ENCODE measurements around the gene STXBP6. TPM values are rescaled to one million over a fixed set of nuclear protein-coding genes. Genes with fewer than 3 reads are reported as not detected.

The STXBP6 gene
- total and polyA plus RNA-seq, 2 of the 13 experiments (the other 11 are each of a cell fraction or from before 2014, with no cell fraction given): 35.3 to 42.8 TPM

DNA sequence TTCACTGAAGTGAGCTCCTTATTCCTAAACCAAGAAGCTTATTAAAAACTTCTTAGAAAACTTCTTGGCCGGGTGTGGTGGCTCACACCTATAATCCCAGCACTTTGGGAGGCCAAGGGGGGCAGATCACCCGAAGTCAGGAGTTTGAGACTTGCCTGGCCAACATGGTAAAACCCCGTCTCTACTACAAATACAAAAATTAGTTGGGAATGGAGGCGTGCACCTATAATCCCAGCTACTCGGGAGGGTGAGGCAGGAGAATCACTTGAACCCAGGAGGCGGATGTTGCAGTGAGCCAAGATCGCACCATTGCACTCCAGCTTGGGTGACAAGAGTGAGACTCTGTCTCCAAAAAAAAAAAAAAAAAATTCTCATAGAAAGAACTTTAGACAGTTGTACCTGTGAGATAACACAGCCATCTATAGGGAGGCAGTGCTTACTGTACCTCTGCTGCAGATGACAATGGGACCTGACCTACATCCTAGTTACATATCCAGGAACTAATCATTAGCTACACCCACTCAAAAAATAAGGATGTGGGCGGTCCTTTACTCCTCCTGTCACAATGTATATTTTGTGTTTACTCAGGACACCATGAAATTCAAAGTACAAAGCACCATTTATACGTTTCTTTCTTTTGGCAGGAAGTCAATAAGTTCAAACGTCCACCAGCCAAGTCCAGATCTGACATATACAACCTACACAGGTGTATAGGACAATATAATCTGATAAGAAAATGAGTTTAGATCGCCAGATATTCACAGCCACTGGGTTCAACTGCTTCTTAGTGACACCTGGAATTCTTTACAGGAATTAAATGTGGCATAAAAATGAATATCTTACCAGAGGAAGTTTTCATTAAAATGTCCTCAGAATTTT is 14.9 kb downstream of the STXBP6 start (continued):
- TF ChIP-seq ATF1 (CRISPR knock-in tag; IDR thresholded peaks at IDR 0.05): no peak
- TF ChIP-seq, protein P1, sequence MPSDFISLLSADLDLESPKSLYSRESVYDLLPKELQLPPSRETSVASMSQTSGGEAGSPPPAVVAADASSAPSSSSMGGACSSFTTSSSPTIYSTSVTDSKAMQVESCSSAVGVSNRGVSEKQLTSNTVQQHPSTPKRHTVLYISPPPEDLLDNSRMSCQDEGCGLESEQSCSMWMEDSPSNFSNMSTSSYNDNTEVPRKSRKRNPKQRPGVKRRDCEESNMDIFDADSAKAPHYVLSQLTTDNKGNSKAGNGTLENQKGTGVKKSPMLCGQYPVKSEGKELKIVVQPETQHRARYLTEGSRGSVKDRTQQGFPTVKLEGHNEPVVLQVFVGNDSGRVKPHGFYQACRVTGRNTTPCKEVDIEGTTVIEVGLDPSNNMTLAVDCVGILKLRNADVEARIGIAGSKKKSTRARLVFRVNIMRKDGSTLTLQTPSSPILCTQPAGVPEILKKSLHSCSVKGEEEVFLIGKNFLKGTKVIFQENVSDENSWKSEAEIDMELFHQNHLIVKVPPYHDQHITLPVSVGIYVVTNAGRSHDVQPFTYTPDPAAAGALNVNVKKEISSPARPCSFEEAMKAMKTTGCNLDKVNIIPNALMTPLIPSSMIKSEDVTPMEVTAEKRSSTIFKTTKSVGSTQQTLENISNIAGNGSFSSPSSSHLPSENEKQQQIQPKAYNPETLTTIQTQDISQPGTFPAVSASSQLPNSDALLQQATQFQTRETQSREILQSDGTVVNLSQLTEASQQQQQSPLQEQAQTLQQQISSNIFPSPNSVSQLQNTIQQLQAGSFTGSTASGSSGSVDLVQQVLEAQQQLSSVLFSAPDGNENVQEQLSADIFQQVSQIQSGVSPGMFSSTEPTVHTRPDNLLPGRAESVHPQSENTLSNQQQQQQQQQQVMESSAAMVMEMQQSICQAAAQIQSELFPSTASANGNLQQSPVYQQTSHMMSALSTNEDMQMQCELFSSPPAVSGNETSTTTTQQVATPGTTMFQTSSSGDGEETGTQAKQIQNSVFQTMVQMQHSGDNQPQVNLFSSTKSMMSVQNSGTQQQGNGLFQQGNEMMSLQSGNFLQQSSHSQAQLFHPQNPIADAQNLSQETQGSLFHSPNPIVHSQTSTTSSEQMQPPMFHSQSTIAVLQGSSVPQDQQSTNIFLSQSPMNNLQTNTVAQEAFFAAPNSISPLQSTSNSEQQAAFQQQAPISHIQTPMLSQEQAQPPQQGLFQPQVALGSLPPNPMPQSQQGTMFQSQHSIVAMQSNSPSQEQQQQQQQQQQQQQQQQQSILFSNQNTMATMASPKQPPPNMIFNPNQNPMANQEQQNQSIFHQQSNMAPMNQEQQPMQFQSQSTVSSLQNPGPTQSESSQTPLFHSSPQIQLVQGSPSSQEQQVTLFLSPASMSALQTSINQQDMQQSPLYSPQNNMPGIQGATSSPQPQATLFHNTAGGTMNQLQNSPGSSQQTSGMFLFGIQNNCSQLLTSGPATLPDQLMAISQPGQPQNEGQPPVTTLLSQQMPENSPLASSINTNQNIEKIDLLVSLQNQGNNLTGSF (CRISPR knock-in tag; IDR thresholded peaks at IDR 0.05): no peak
- no peak for TF ChIP-seq WIZ (CRISPR knock-in tag; IDR thresholded peaks at IDR 0.05)
- TF ChIP-seq HOXA5 (CRISPR knock-in tag; IDR thresholded peaks at IDR 0.05): no peak
- TF ChIP-seq ZNF652 (CRISPR knock-in tag; IDR thresholded peaks at IDR 0.05; ENCODE audit: borderline replicate concordance, low read depth): 0 out of 2 replicates have a peak, but pooled peaks have one; percentile 41
- TF ChIP-seq HNRNPL (IDR thresholded peaks at IDR 0.05; ENCODE audit: low read depth, low read length): no peak
- TF ChIP-seq ZNF737 (CRISPR knock-in tag; IDR thresholded peaks at IDR 0.05; ENCODE audit: borderline replicate concordance): no peak
- TF ChIP-seq ZNF615 (CRISPR knock-in tag; IDR thresholded peaks at IDR 0.05; ENCODE audit: borderline replicate concordance): no peak
- no peak for TF ChIP-seq KAT2B (IDR thresholded peaks at IDR 0.05; ENCODE audit: borderline replicate concordance, low read depth, low read length)
- TF ChIP-seq THAP11 (CRISPR knock-in tag; IDR thresholded peaks at IDR 0.05): peak; percentile 58; the same call in 1 of the 2 replicates
- no peak for TF ChIP-seq MAFG (CRISPR knock-in tag; IDR thresholded peaks at IDR 0.05)
- peak; percentile 86 for TF ChIP-seq HOXA3 (CRISPR knock-in tag; IDR thresholded peaks at IDR 0.05)
- TF ChIP-seq HNRNPUL1 (IDR thresholded peaks at IDR 0.05; ENCODE audit: low read depth, low read length): peak; percentile 24; the same call in 1 of the 2 replicates
- TF ChIP-seq, protein P2, sequence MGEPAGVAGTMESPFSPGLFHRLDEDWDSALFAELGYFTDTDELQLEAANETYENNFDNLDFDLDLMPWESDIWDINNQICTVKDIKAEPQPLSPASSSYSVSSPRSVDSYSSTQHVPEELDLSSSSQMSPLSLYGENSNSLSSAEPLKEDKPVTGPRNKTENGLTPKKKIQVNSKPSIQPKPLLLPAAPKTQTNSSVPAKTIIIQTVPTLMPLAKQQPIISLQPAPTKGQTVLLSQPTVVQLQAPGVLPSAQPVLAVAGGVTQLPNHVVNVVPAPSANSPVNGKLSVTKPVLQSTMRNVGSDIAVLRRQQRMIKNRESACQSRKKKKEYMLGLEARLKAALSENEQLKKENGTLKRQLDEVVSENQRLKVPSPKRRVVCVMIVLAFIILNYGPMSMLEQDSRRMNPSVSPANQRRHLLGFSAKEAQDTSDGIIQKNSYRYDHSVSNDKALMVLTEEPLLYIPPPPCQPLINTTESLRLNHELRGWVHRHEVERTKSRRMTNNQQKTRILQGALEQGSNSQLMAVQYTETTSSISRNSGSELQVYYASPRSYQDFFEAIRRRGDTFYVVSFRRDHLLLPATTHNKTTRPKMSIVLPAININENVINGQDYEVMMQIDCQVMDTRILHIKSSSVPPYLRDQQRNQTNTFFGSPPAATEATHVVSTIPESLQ (CRISPR knock-in tag; conservative IDR thresholded peaks at IDR 0.05): no peak
- TF ChIP-seq, protein P3, sequence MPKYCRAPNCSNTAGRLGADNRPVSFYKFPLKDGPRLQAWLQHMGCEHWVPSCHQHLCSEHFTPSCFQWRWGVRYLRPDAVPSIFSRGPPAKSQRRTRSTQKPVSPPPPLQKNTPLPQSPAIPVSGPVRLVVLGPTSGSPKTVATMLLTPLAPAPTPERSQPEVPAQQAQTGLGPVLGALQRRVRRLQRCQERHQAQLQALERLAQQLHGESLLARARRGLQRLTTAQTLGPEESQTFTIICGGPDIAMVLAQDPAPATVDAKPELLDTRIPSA (CRISPR knock-in tag; IDR thresholded peaks at IDR 0.05; ENCODE audit: borderline replicate concordance): no peak
- TF ChIP-seq SMAD1 (CRISPR knock-in tag; IDR thresholded peaks at IDR 0.05; ENCODE audit: borderline replicate concordance, low read depth): no peak
- TF ChIP-seq ZSCAN29 (CRISPR knock-in tag; conservative IDR thresholded peaks at IDR 0.05): 0 out of 2 replicates have a peak, but pooled peaks have one; percentile 24
- TF ChIP-seq GLI4 (CRISPR knock-in tag; IDR thresholded peaks at IDR 0.05; ENCODE audit: borderline replicate concordance): no peak
- TF ChIP-seq ZFY (CRISPR knock-in tag; IDR thresholded peaks at IDR 0.05): no peak
- no peak for TF ChIP-seq ETV6 (CRISPR knock-in tag; conservative IDR thresholded peaks at IDR 0.05)
- TF ChIP-seq, protein P4, sequence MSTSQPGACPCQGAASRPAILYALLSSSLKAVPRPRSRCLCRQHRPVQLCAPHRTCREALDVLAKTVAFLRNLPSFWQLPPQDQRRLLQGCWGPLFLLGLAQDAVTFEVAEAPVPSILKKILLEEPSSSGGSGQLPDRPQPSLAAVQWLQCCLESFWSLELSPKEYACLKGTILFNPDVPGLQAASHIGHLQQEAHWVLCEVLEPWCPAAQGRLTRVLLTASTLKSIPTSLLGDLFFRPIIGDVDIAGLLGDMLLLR (CRISPR knock-in tag; IDR thresholded peaks at IDR 0.05): no peak

All from HepG2 (cell line).